Thyroid gland (tissue), 4 donors: ENCODE data around the gene INPP4A. TPM values are rescaled to one million over a fixed set of nuclear protein-coding genes. Genes with fewer than 3 reads are reported as not detected.

ENCODE experiments used
- DNase-seq, 2 donors: peaks; one replicate each; pipeline ENCODE4 v3.0.0-alpha.2; 2019
- H3K27ac ChIP-seq, 3 donors: fragments of 200-600 bp; sonication (generic); 1 replicate in 2 of 3; 2 replicates in 1 of 3; pipeline ENCODE4 v1.5.1; 2016 to 2019; ENCODE audit warnings: mild to moderate bottlenecking in 1 of 3, moderate library complexity in 1 of 3
- H3K27me3 ChIP-seq: fragments of 200-600 bp; sonication (generic); one replicate; pipeline ENCODE4 v1.5.1; 2019
- H3K36me3 ChIP-seq, 2 donors: fragments of 200-600 bp; sonication (generic); one replicate each; pipeline ENCODE4 v1.5.1; 2016 to 2019
- H3K4me1 ChIP-seq, 2 donors: fragments of 200-600 bp; sonication (generic); one replicate each; pipeline ENCODE4 v1.5.1; 2017 to 2019
- H3K4me3 ChIP-seq, 3 donors: fragments of 200-600 bp; sonication (generic); replicated peaks in 1 of 3; 1 replicate in 2 of 3; 2 replicates in 1 of 3; pipeline ENCODE4 v1.5.1; 2016; ENCODE audit warnings: mild to moderate bottlenecking in 1 of 3
- H3K9me3 ChIP-seq: fragments of 200-600 bp; sonication (generic); one replicate; pipeline ENCODE4 v1.5.1; 2017
- CTCF ChIP-seq, 6 experiments: fragments of 200-600 bp in 3 of 6; fragments of 450-650 bp in 3 of 6; sonication (generic) in 3 of 6; IDR thresholded peaks; one replicate each; pipeline ENCODE4 v1.5.1; 2016 to 2019; ENCODE audit warnings: antibody characterized with exemption in 6 of 6, mild to moderate bottlenecking in 2 of 6, inconsistent platforms in 1 of 6, moderate library complexity in 1 of 6
- POLR2A ChIP-seq, 2 donors: fragments of 450-650 bp; IDR thresholded peaks; one replicate each; pipeline ENCODE4 v1.6.1; 2017; ENCODE audit warnings: antibody characterized with exemption in 2 of 2, mild to moderate bottlenecking in 2 of 2, moderate library complexity in 1 of 2
- WGBS, 2 donors: methylation state at CpG; one replicate each; pipeline ENCODE4 v1.1.5; 2017; 5-methylcytosine and 5-hydroxymethylcytosine counted together
- intact Hi-C: fragments of 100-400 bp; cut with DNase I; formaldehyde crosslinking; loops from one replicate; pipeline ENCODE4 v1.15.1; 2023
- total RNA-seq, 4 donors: library from RNA; depleted of rRNA; stranded (reverse); fragments of >200 nt; gene quantifications; one replicate each; pipeline ENCODE4 v1.2.3, GENCODE V29; 2016

INPP4A gene
- total RNA-seq, 4 donors from 2014 or later: 18.9 to 24.9 (median 23.8) TPM

- H3K36me3 ChIP-seq: no peaks in the 10 kb centered on the region
- no peak overlapping the region for H3K4me3 ChIP-seq
- intact Hi-C loops: no loop called here
- 85 to 86% methylated on average over 5 of the region's 5 CpGs for WGBS, 2 donors
- no peak for DNase-seq
- no peak overlapping the region for H3K27ac ChIP-seq
- no peaks in the 10 kb centered on the region for H3K27me3 ChIP-seq
- H3K9me3 ChIP-seq: no peaks in the 10 kb centered on the region
- TF ChIP-seq POLR2A (IDR thresholded peaks at IDR 0.05) (no peak), CTCF (IDR thresholded peaks at IDR 0.05) (no peak)
- peaks cover 11 to 27% of the 10 kb centered on the region in 2 donors for H3K4me1 ChIP-seq
Measured at GRCh38 chr2:98453083-98453482, 8.4 kb downstream of the INPP4A start.

GRCh38 chr2:98453531-98453930 is 8.9 kb downstream of the INPP4A start:
- TF ChIP-seq POLR2A (IDR thresholded peaks at IDR 0.05): no peak
- no peak for TF ChIP-seq CTCF (IDR thresholded peaks at IDR 0.05)
- H3K27ac ChIP-seq: no peak overlapping the region
- intact Hi-C loops: no loop called here
- H3K27me3 ChIP-seq: no peaks in the 10 kb centered on the region
- WGBS, 2 donors: 95 to 98% methylated on average over 9 of the region's 9 CpGs
- H3K9me3 ChIP-seq: no peaks in the 10 kb centered on the region
- no peak overlapping the region for H3K4me3 ChIP-seq
- DNase-seq: no peak
- H3K4me1 ChIP-seq: peaks cover 11 to 27% of the 10 kb centered on the region in 2 donors
- H3K36me3 ChIP-seq: no peaks in the 10 kb centered on the region

- H3K36me3 ChIP-seq: no peaks in the 10 kb centered on the region
- peaks cover 11 to 27% of the 10 kb centered on the region in 2 donors for H3K4me1 ChIP-seq
- no peak for TF ChIP-seq CTCF (IDR thresholded peaks at IDR 0.05)
- no peak for TF ChIP-seq POLR2A (IDR thresholded peaks at IDR 0.05)
- no peak for DNase-seq
- H3K27me3 ChIP-seq: no peaks in the 10 kb centered on the region
- H3K4me3 ChIP-seq: no peak overlapping the region
- WGBS, 2 donors: 91 to 92% methylated on average over 2 of the region's 2 CpGs
- intact Hi-C loops: no loop called here
- H3K27ac ChIP-seq: no peak overlapping the region
- H3K9me3 ChIP-seq: no peaks in the 10 kb centered on the region
Measured at GRCh38 chr2:98454073-98454472, 9.4 kb downstream of the INPP4A start.

GRCh38 chr2:98454500-98455235 is 10.0 kb downstream of the INPP4A start:
- Histone ChIP-seq H3K4me1 (peaks cover 11 to 33% of the 10 kb centered on the region in 2 donors), H3K9me3 (no peaks in the 10 kb centered on the region), H3K27ac (no peak overlapping the region), H3K4me3 (no peak overlapping the region), H3K36me3 (no peaks in the 10 kb centered on the region), H3K27me3 (no peaks in the 10 kb centered on the region)
- no peak for DNase-seq
- intact Hi-C loops: no loop called here
- TF ChIP-seq POLR2A (IDR thresholded peaks at IDR 0.05) (no peak), CTCF (IDR thresholded peaks at IDR 0.05) (no peak)
- WGBS, 2 donors: 47 to 59% methylated on average over 6 of the region's 6 CpGs

- TF ChIP-seq CTCF (IDR thresholded peaks at IDR 0.05) (no peak), POLR2A (IDR thresholded peaks at IDR 0.05) (no peak)
- Histone ChIP-seq H3K9me3 (no peaks in the 10 kb centered on the region), H3K4me1 (peaks cover 11 to 39% of the 10 kb centered on the region in 2 donors), H3K27me3 (no peaks in the 10 kb centered on the region), H3K36me3 (no peaks in the 10 kb centered on the region), H3K4me3 (no peak overlapping the region), H3K27ac (no peak overlapping the region)
- no peak for DNase-seq
- intact Hi-C loops: no loop called here
- 75 to 83% methylated on average over 4 of the region's 4 CpGs for WGBS, 2 donors
Measured at GRCh38 chr2:98455494-98455976, 10.9 kb downstream of the INPP4A start.
